Common myeloid progenitor, CD34-positive (primary cell): ENCODE results near the gene C7orf25. TPM values are rescaled to one million over a fixed set of nuclear protein-coding genes. Genes with fewer than 3 reads are reported as not detected.

Experiments used
- CTCF ChIA-PET: fragments of 350-600 bp; sonication (Branson Sonifier 250); formaldehyde crosslinking; loops from one replicate; lab custom pipeline; 2021; ENCODE audit warnings: antibody characterized with exemption; lab: Charles Lee
- POLR2A ChIA-PET: fragments of 350-600 bp; sonication (Branson Sonifier 250); formaldehyde crosslinking; loops from one replicate; lab custom pipeline; 2021; ENCODE audit warnings: antibody characterized with exemption; lab: Charles Lee
- DNase-seq, 3 donors: peaks; one replicate each; pipeline versions ENCODE4 v3.0.0 to v3.0.0-alpha.2; 2013
- H3K27ac ChIP-seq, 2 experiments: 1 replicate in 1 of 2; 2 replicates in 1 of 2; pipeline ENCODE4 v1.7.0; 2013; ENCODE audit warnings: inconsistent platforms in 2 of 2, low read length in 2 of 2, mild to moderate bottlenecking in 2 of 2, low read depth in 1 of 2, moderate library complexity in 1 of 2; ENCODE audit not compliant: severe bottlenecking in 2 of 2, insufficient read depth in 1 of 2, poor library complexity in 1 of 2
- H3K27me3 ChIP-seq, 5 experiments: replicated peaks in 2 of 5; 1 replicate in 3 of 5; 2 replicates in 2 of 5; pipeline versions ENCODE4 v1.6.1 to v1.7.0; 2013; ENCODE audit warnings: low read length in 4 of 5, mild to moderate bottlenecking in 2 of 5, moderate library complexity in 2 of 5, inconsistent platforms in 1 of 5; ENCODE audit not compliant: insufficient read depth in 5 of 5, control insufficient read depth in 4 of 5
- H3K36me3 ChIP-seq, 4 experiments: 1 replicate in 2 of 4; 2 replicates in 2 of 4; pipeline versions ENCODE4 v1.6.1 to v1.7.0; 2013; ENCODE audit warnings: low read length in 3 of 4, control low read depth in 1 of 4, mild to moderate bottlenecking in 1 of 4; ENCODE audit not compliant: control insufficient read depth in 4 of 4, insufficient read depth in 4 of 4
- H3K4me1 ChIP-seq, 4 experiments: 1 replicate in 3 of 4; 2 replicates in 1 of 4; pipeline versions ENCODE4 v1.6.1 to v1.7.1; 2013; ENCODE audit warnings: low read length in 3 of 4, mild to moderate bottlenecking in 3 of 4, control low read depth in 1 of 4, inconsistent platforms in 1 of 4, moderate library complexity in 1 of 4; ENCODE audit not compliant: control insufficient read depth in 4 of 4, insufficient read depth in 4 of 4; ENCODE audit errors: control extremely low read depth in 1 of 4
- H3K4me3 ChIP-seq, 7 experiments: 1 replicate in 4 of 7; 2 replicates in 3 of 7; pipeline versions ENCODE4 v1.5.1 to v1.7.0; 2013; ENCODE audit warnings: mild to moderate bottlenecking in 7 of 7, low read length in 6 of 7, moderate library complexity in 6 of 7, inconsistent platforms in 2 of 7, low read depth in 2 of 7, control low read depth in 1 of 7; ENCODE audit not compliant: insufficient read depth in 4 of 7, control insufficient read depth in 1 of 7; ENCODE audit errors: extremely low read depth in 1 of 7
- H3K9me3 ChIP-seq, 5 experiments: 1 replicate in 4 of 5; 2 replicates in 1 of 5; pipeline versions ENCODE4 v1.6.1 to v1.7.1; 2013; ENCODE audit warnings: low read length in 4 of 5, mild to moderate bottlenecking in 2 of 5, inconsistent platforms in 1 of 5, low read depth in 1 of 5, moderate library complexity in 1 of 5; ENCODE audit not compliant: control insufficient read depth in 4 of 5, insufficient read depth in 2 of 5; ENCODE audit errors: control extremely low read depth in 1 of 5
- WGBS: methylation state at CpG from one replicate; pipeline ENCODE4 v1.1.5; 2013; ENCODE audit not compliant: insufficient coverage; 5-methylcytosine and 5-hydroxymethylcytosine counted together
- polyA plus RNA-seq: library from polyadenylated mRNA; unstranded; fragments of 120-200 nt; gene quantifications from one replicate; pipeline ENCODE4 v1.2.1, GENCODE V29; 2013

C7orf25 gene
- 1.8 TPM for polyA plus RNA-seq

GRCh38 chr7:42911454-42912447, at the start of gene C7orf25:
TSS of gene C7orf25 (minus strand) at chr7:42912070. CDS start at chr7:42910900, 1,170 bp downstream.
- ChIA-PET POLR2A (interaction anchor here (1.0 kb wide), 1 partner anchor 20 kb away, joined by 3 read pairs; the partner anchor contains the start of genes MRPL32 and PSMA2), CTCF (interaction anchor here (0.9 to 1.4 kb wide), 3 partner anchors 9 to 30 kb away, joined by 3 to 6 read pairs (median 3); no protein-coding TSS in a partner anchor)
- H3K27me3 ChIP-seq: no peaks in the 10 kb centered on the region

GRCh38 chr7:42961170-42961569, 49.3 kb upstream of the C7orf25 start:
- H3K4me3 ChIP-seq: no peak overlapping the region
- H3K4me1 ChIP-seq: peaks cover 0 to 4% (median 0%) of the 10 kb centered on the region in 4 experiments
- H3K9me3 ChIP-seq: peaks cover 0 to 3% (median 0%) of the 10 kb centered on the region in 5 experiments
- no peaks in the 10 kb centered on the region for H3K27me3 ChIP-seq
- ChIA-PET CTCF (interaction anchor here (1.2 to 1.3 kb wide), 2 partner anchors 10 to 20 kb away, joined by 4 to 5 read pairs; no protein-coding TSS in a partner anchor), POLR2A (no interaction called here)
- H3K36me3 ChIP-seq: no peaks in the 10 kb centered on the region
- 18% methylated on average over 1 of the region's 2 CpGs for WGBS
- DNase-seq: peak in 2 of 3 donors; percentile 39 to 53
- no peak overlapping the region for H3K27ac ChIP-seq

More at GRCh38 chr7:42911454-42912447, at the start of gene C7orf25:
- H3K27ac ChIP-seq: peak within 1 kb of the TSS; percentile 68 to 69
- H3K9me3 ChIP-seq: no peaks in the 10 kb centered on the region
- DNase-seq: peak; percentile 93 to 96 (median 95)
- under 1% methylated on average over 78 of the region's 95 CpGs for WGBS
- peaks cover 2 to 13% (median 10%) of the 10 kb centered on the region in 4 experiments for H3K36me3 ChIP-seq
- H3K4me3 ChIP-seq: peak within 1 kb of the TSS; percentile 73 to 88 (median 80)
- peaks cover 6 to 35% (median 26%) of the 10 kb centered on the region in 4 experiments for H3K4me1 ChIP-seq

- ChIA-PET CTCF (interaction anchor here (1.2 to 1.3 kb wide), 2 partner anchors 9 to 20 kb away, joined by 4 to 5 read pairs; no protein-coding TSS in a partner anchor), POLR2A (no interaction called here)
- Histone ChIP-seq H3K27ac (no peak overlapping the region), H3K9me3 (peaks cover 0 to 3% (median 0%) of the 10 kb centered on the region in 5 experiments), H3K4me3 (no peak overlapping the region), H3K4me1 (peaks cover 0 to 4% (median 0%) of the 10 kb centered on the region in 4 experiments), H3K36me3 (no peaks in the 10 kb centered on the region), H3K27me3 (no peaks in the 10 kb centered on the region)
- 57% methylated on average over 2 of the region's 2 CpGs for WGBS
- DNase-seq: peak in 2 of 3 donors; percentile 6 to 17
Measured at GRCh38 chr7:42960762-42961161, 48.9 kb upstream of the C7orf25 start.

- CTCF ChIA-PET: interaction anchor here (1.8 kb wide), 1 partner anchor 13 kb away, joined by 5 read pairs; no protein-coding TSS in a partner anchor
- H3K4me3 ChIP-seq: no peak overlapping the region
- no peak for DNase-seq
- peaks cover 0 to 4% (median 0%) of the 10 kb centered on the region in 4 experiments for H3K4me1 ChIP-seq
- no peaks in the 10 kb centered on the region for H3K36me3 ChIP-seq
- H3K27me3 ChIP-seq: no peaks in the 10 kb centered on the region
- POLR2A ChIA-PET: no interaction called here
- H3K27ac ChIP-seq: no peak overlapping the region
- peaks cover 0 to 3% (median 0%) of the 10 kb centered on the region in 5 experiments for H3K9me3 ChIP-seq
- WGBS: 78% methylated on average over 1 of the region's 2 CpGs
Measured at GRCh38 chr7:42959549-42959948, 47.7 kb upstream of the C7orf25 start.

- ChIA-PET CTCF (interaction anchor here (0.7 kb wide), 1 partner anchor 14 kb away, joined by 3 read pairs; no protein-coding TSS in a partner anchor), POLR2A (no interaction called here)
- peaks cover 0 to 3% (median 0%) of the 10 kb centered on the region in 4 experiments for H3K4me1 ChIP-seq
- no peaks in the 10 kb centered on the region for H3K27me3 ChIP-seq
- no peak overlapping the region for H3K4me3 ChIP-seq
- H3K27ac ChIP-seq: no peak overlapping the region
- no peak for DNase-seq
- peaks cover 0 to 3% (median 0%) of the 10 kb centered on the region in 5 experiments for H3K9me3 ChIP-seq
- H3K36me3 ChIP-seq: no peaks in the 10 kb centered on the region
Measured at GRCh38 chr7:42956062-42956461, 44.2 kb upstream of the C7orf25 start.

GRCh38 chr7:42953994-42954393, 42.1 kb upstream of the C7orf25 start:
- Histone ChIP-seq H3K27me3 (no peaks in the 10 kb centered on the region), H3K9me3 (peaks cover 0 to 3% (median 0%) of the 10 kb centered on the region in 5 experiments), H3K4me3 (no peak overlapping the region), H3K27ac (no peak overlapping the region), H3K4me1 (no peaks in the 10 kb centered on the region), H3K36me3 (no peaks in the 10 kb centered on the region)
- CTCF ChIA-PET: interaction anchor here (1.1 to 1.5 kb wide), 2 partner anchors 9 to 12 kb away, joined by 4 to 5 read pairs; no protein-coding TSS in a partner anchor
- DNase-seq: no peak
- POLR2A ChIA-PET: interaction anchor here (0.6 kb wide), 1 partner anchor 126 kb away, joined by 3 read pairs; no protein-coding TSS in a partner anchor
- WGBS: 93% methylated on average over 3 of the region's 4 CpGs
